HepG2 (cell line): ENCODE data around the gene PXMP4. TPM values are rescaled to one million over a fixed set of nuclear protein-coding genes. Genes with fewer than 3 reads are reported as not detected.

Experiments used
- KDM3A ChIP-seq: IDR thresholded peaks from 2 replicates; pipeline ENCODE4 v1.6.1; 2018; ENCODE audit warnings: low read depth, missing compliant biosample characterization
- MAFK ChIP-seq, 2 experiments: IDR thresholded peaks in 1 of 2; conservative IDR thresholded peaks in 1 of 2; 2 replicates each; pipeline ENCODE4 v1.6.1; 2011; ENCODE audit warnings: improper control_type of control experiment in 2 of 2, low read length in 2 of 2
- ZEB1 ChIP-seq: IDR thresholded peaks from 2 replicates; pipeline ENCODE4 v1.6.1; 2012; ENCODE audit warnings: mild to moderate bottlenecking, low read depth, inconsistent platforms; ENCODE audit not compliant: insufficient replicate concordance
- ZNF17 ChIP-seq: sonication (generic); formaldehyde crosslinking; IDR thresholded peaks from 2 replicates; pipeline ENCODE4 v1.5.0; 2020; ENCODE audit warnings: mild to moderate bottlenecking, missing genetic modification reagents
- ZNF333 ChIP-seq: sonication (generic); formaldehyde crosslinking; IDR thresholded peaks from 2 replicates; pipeline ENCODE4 v1.4.0; 2020; ENCODE audit warnings: mild to moderate bottlenecking, missing genetic modification reagents, borderline replicate concordance
- ZNF7 ChIP-seq: IDR thresholded peaks from 2 replicates; pipeline ENCODE4 v1.6.1; 2016; ENCODE audit warnings: missing biosample characterization, missing genetic modification reagents
- ZNF720 ChIP-seq: sonication (generic); formaldehyde crosslinking; IDR thresholded peaks from 2 replicates; pipeline ENCODE4 v1.4.0; 2020; ENCODE audit warnings: missing genetic modification reagents
- polyA plus RNA-seq, 8 experiments: library from polyadenylated mRNA; depleted of rRNA in 3 of 8; stranded (reverse) in 7 of 8; unstranded in 1 of 8; fragments of >200 nt; fragmentation: Illumina TruSeq in 4 of 8; extraction: Trizol in 4 of 8; gene quantifications; 2 replicates each; pipeline versions ENCODE4 v1.2.1 to v1.2.3, GENCODE V29; 2011 to 2016; ENCODE audit warnings: low read depth in 4 of 8, missing spikeins in 1 of 8, mixed read lengths in 1 of 8; ENCODE audit not compliant: insufficient read depth in 1 of 8
- total RNA-seq, 5 experiments: library from RNA; depleted of rRNA; stranded (reverse); fragments of >200 nt; fragmentation: Illumina TruSeq; extraction: Trizol; gene quantifications; 2 replicates each; pipeline ENCODE4 v1.2.3, GENCODE V29; 2016; ENCODE audit warnings: low read depth in 1 of 5
- TF ChIP-seq, protein P1 (sequence below): IDR thresholded peaks from 2 replicates; pipeline ENCODE4 v1.6.1; 2016; ENCODE audit warnings: missing biosample characterization, missing genetic modification reagents, low read depth
- TF ChIP-seq, protein P2 (sequence below): sonication (generic); formaldehyde crosslinking; IDR thresholded peaks from 2 replicates; pipeline ENCODE4 v1.8.1; 2023; ENCODE audit warnings: missing genetic modification reagents, mild to moderate bottlenecking, borderline replicate concordance
- TF ChIP-seq, protein P3 (sequence below): sonication (generic); formaldehyde crosslinking; IDR thresholded peaks from 2 replicates; pipeline ENCODE4 v1.4.0; 2020; ENCODE audit warnings: mild to moderate bottlenecking, missing genetic modification reagents
- TF ChIP-seq, protein P4 (sequence below): IDR thresholded peaks from 2 replicates; pipeline ENCODE4 v1.6.1; 2012; ENCODE audit warnings: inconsistent platforms
- TF ChIP-seq, protein P5 (sequence below): sonication (generic); formaldehyde crosslinking; IDR thresholded peaks from 2 replicates; pipeline ENCODE4 v1.4.0; 2020; ENCODE audit warnings: missing genetic modification reagents
- TF ChIP-seq, protein P6 (sequence below): conservative IDR thresholded peaks from 2 replicates; pipeline ENCODE4 v1.6.1; 2018; ENCODE audit warnings: missing genetic modification reagents

The PXMP4 gene
- total and polyA plus RNA-seq, 2 of the 13 experiments (the other 11 are each of a cell fraction or from before 2014, with no cell fraction given), result not detected

DNA sequence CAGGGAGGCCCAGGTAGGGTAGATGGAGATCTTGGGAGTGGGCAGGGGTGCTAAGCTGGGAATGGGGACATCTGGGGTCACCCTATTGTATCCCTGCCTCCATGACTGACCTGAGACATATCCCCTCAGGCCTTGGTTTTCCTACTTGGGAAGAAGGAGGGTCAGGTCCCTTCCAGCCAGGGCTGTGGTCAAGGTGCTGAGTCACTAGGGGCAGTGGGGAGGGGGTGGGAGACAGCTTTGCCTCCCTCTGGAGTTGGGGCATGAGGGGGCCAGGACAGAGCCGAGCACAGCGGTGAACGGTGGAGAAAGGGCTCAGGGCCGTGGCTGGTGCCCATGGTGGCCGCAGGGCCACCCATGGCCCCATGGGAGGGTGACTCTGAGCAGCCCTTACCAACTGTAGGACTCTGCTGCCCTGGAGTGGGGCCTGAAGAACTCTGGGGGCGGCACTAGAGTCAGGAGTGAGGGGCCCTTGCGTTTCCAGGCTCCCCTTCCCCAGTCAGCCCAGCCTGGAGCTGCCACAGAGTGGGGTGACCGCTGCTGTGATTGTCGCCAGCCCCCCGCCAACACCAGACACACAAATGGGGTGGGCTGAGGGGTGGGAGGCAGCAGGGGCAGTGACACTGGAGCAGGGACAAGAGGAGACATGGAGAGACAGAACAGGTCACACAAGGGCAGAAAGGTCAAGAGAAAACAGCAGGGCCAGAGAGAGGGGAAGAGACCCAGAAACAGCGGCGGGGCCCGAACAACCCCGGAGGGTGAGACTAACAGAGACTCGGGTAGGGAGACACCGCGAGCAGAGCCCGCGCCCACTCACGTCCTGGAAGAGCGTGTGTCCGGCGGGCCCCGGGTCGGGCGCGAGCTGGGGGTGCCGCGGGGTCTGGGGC lies 46.5 kb downstream of the PXMP4 start (continued):
- TF ChIP-seq ZNF17 (no peak), ZNF333 (CRISPR knock-in tag) (peak; percentile 78; the same call in 1 of the 2 replicates), KDM3A (0 out of 2 replicates have a peak, but pooled peaks have one; percentile 52), MAFK (conservative IDR thresholded peaks at IDR 0.05 in 1 of 2, IDR thresholded peaks at IDR 0.05 in 1 of 2; ENCODE audit: low read length in 2 of 2) (peak in 1 of 2 experiments; percentile 20; a peak in 1 of 4 replicates), ZEB1 (no peak), ZNF7 (CRISPR knock-in tag) (no peak), ZNF720 (CRISPR knock-in tag) (0 out of 2 replicates have a peak, but pooled peaks have one; percentile 50)
- TF ChIP-seq, protein P1, sequence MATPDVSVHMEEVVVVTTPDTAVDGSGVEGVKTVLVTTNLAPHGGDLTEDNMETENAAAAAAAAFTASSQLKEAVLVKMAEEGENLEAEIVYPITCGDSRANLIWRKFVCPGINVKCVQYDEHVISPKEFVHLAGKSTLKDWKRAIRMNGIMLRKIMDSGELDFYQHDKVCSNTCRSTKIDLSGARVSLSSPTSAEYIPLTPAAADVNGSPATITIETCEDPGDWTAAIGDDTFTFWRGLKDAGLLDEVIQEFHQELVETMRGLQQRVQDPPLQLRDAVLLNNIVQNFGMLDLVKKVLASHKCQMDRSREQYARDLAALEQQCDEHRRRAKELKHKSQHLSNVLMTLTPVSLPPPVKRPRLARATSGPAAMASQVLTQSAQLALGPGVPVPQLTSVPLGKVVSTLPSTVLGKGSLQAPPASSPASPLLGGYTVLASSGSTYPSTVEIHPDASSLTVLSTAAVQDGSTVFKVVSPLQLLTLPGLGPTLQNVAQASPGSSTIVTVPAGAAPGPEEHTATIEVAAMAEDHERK (CRISPR knock-in tag), result no peak
- TF ChIP-seq, protein P2, sequence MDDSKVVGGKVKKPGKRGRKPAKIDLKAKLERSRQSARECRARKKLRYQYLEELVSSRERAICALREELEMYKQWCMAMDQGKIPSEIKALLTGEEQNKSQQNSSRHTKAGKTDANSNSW, result no peak
- TF ChIP-seq, protein P3, sequence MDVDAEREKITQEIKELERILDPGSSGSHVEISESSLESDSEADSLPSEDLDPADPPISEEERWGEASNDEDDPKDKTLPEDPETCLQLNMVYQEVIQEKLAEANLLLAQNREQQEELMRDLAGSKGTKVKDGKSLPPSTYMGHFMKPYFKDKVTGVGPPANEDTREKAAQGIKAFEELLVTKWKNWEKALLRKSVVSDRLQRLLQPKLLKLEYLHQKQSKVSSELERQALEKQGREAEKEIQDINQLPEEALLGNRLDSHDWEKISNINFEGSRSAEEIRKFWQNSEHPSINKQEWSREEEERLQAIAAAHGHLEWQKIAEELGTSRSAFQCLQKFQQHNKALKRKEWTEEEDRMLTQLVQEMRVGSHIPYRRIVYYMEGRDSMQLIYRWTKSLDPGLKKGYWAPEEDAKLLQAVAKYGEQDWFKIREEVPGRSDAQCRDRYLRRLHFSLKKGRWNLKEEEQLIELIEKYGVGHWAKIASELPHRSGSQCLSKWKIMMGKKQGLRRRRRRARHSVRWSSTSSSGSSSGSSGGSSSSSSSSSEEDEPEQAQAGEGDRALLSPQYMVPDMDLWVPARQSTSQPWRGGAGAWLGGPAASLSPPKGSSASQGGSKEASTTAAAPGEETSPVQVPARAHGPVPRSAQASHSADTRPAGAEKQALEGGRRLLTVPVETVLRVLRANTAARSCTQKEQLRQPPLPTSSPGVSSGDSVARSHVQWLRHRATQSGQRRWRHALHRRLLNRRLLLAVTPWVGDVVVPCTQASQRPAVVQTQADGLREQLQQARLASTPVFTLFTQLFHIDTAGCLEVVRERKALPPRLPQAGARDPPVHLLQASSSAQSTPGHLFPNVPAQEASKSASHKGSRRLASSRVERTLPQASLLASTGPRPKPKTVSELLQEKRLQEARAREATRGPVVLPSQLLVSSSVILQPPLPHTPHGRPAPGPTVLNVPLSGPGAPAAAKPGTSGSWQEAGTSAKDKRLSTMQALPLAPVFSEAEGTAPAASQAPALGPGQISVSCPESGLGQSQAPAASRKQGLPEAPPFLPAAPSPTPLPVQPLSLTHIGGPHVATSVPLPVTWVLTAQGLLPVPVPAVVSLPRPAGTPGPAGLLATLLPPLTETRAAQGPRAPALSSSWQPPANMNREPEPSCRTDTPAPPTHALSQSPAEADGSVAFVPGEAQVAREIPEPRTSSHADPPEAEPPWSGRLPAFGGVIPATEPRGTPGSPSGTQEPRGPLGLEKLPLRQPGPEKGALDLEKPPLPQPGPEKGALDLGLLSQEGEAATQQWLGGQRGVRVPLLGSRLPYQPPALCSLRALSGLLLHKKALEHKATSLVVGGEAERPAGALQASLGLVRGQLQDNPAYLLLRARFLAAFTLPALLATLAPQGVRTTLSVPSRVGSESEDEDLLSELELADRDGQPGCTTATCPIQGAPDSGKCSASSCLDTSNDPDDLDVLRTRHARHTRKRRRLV (CRISPR knock-in tag), result no peak
- TF ChIP-seq, protein P4, sequence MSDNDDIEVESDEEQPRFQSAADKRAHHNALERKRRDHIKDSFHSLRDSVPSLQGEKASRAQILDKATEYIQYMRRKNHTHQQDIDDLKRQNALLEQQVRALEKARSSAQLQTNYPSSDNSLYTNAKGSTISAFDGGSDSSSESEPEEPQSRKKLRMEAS, result no peak; the same call in 1 of the 2 replicates
- TF ChIP-seq, protein P5, sequence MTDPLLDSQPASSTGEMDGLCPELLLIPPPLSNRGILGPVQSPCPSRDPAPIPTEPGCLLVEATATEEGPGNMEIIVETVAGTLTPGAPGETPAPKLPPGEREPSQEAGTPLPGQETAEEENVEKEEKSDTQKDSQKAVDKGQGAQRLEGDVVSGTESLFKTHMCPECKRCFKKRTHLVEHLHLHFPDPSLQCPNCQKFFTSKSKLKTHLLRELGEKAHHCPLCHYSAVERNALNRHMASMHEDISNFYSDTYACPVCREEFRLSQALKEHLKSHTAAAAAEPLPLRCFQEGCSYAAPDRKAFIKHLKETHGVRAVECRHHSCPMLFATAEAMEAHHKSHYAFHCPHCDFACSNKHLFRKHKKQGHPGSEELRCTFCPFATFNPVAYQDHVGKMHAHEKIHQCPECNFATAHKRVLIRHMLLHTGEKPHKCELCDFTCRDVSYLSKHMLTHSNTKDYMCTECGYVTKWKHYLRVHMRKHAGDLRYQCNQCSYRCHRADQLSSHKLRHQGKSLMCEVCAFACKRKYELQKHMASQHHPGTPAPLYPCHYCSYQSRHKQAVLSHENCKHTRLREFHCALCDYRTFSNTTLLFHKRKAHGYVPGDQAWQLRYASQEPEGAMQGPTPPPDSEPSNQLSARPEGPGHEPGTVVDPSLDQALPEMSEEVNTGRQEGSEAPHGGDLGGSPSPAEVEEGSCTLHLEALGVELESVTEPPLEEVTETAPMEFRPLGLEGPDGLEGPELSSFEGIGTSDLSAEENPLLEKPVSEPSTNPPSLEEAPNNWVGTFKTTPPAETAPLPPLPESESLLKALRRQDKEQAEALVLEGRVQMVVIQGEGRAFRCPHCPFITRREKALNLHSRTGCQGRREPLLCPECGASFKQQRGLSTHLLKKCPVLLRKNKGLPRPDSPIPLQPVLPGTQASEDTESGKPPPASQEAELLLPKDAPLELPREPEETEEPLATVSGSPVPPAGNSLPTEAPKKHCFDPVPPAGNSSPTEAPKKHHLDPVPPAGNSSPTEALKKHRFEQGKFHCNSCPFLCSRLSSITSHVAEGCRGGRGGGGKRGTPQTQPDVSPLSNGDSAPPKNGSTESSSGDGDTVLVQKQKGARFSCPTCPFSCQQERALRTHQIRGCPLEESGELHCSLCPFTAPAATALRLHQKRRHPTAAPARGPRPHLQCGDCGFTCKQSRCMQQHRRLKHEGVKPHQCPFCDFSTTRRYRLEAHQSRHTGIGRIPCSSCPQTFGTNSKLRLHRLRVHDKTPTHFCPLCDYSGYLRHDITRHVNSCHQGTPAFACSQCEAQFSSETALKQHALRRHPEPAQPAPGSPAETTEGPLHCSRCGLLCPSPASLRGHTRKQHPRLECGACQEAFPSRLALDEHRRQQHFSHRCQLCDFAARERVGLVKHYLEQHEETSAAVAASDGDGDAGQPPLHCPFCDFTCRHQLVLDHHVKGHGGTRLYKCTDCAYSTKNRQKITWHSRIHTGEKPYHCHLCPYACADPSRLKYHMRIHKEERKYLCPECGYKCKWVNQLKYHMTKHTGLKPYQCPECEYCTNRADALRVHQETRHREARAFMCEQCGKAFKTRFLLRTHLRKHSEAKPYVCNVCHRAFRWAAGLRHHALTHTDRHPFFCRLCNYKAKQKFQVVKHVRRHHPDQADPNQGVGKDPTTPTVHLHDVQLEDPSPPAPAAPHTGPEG (CRISPR knock-in tag), result 0 out of 2 replicates have a peak, but pooled peaks have one; percentile 17
- TF ChIP-seq, protein P6, sequence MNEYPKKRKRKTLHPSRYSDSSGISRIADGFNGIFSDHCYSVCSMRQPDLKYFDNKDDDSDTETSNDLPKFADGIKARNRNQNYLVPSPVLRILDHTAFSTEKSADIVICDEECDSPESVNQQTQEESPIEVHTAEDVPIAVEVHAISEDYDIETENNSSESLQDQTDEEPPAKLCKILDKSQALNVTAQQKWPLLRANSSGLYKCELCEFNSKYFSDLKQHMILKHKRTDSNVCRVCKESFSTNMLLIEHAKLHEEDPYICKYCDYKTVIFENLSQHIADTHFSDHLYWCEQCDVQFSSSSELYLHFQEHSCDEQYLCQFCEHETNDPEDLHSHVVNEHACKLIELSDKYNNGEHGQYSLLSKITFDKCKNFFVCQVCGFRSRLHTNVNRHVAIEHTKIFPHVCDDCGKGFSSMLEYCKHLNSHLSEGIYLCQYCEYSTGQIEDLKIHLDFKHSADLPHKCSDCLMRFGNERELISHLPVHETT, result 0 out of 2 replicates have a peak, but pooled peaks have one; percentile 28
